OCI-LY7 (cell line): Measurements from ENCODE around the gene ATF6B. TPM values are rescaled to one million over a fixed set of nuclear protein-coding genes. Genes with fewer than 3 reads are reported as not detected.

Experiments
- BruUV-seq: library from RNA; stranded (reverse); fragments of 400-500 nt; replicated peaks from 2 replicates; lab custom pipeline; 2021; lab: Mats Ljungman, UMichigan
- CTCF ChIA-PET: fragments of 300-600 bp; sonication (Branson Sonifier 250); formaldehyde crosslinking; loops from one replicate; lab custom pipeline; 2022; ENCODE audit warnings: antibody characterized with exemption; ENCODE audit not compliant: unreplicated experiment; lab: Charles Lee
- POLR2A ChIA-PET: fragments of 300-600 bp; sonication (Branson Sonifier 250); formaldehyde crosslinking; loops from one replicate; lab custom pipeline; 2022; ENCODE audit warnings: antibody characterized with exemption; lab: Charles Lee
- DNase-seq: peaks from one replicate; pipeline ENCODE4 v3.0.0-alpha.2; 2015; ENCODE audit warnings: low spot score
- H2AFZ ChIP-seq: fragments of 200-600 bp; sonication (generic), shearing (Covaris generic); 2 replicates; pipeline ENCODE4 v1.6.1; 2014; ENCODE audit warnings: mild to moderate bottlenecking, antibody characterized with exemption, low read length, moderate library complexity
- H3K27ac ChIP-seq: fragments of 200-600 bp; sonication (generic); 2 replicates; pipeline ENCODE4 v1.5.1; 2014; ENCODE audit warnings: mixed run types, low read depth, mild to moderate bottlenecking, moderate library complexity, low read length, inconsistent platforms; ENCODE audit not compliant: poor library complexity, severe bottlenecking
- H3K36me3 ChIP-seq: fragments of 200-600 bp; sonication (generic); 2 replicates; pipeline ENCODE4 v1.6.1; 2014; ENCODE audit warnings: mild to moderate bottlenecking, antibody characterized with exemption, low read length, moderate library complexity, mixed read lengths; ENCODE audit not compliant: insufficient read depth
- H3K4me1 ChIP-seq: fragments of 200-600 bp; sonication (generic); 2 replicates; pipeline ENCODE4 v1.5.1; 2014; ENCODE audit warnings: mild to moderate bottlenecking, low read length; ENCODE audit not compliant: insufficient read depth, poor library complexity, severe bottlenecking
- H3K4me2 ChIP-seq: fragments of 200-600 bp; sonication (generic); 2 replicates; pipeline ENCODE4 v1.6.1; 2014; ENCODE audit warnings: mild to moderate bottlenecking, low read length
- H3K4me3 ChIP-seq: fragments of 200-600 bp; sonication (generic); 2 replicates; pipeline ENCODE4 v1.5.1; 2014; ENCODE audit warnings: mild to moderate bottlenecking, low read depth, low read length; ENCODE audit not compliant: poor library complexity, severe bottlenecking
- H3K79me2 ChIP-seq: fragments of 200-600 bp; sonication (generic); 2 replicates; pipeline ENCODE4 v1.6.1; 2016; ENCODE audit warnings: low read depth, mild to moderate bottlenecking, low read length, moderate library complexity, mixed read lengths; ENCODE audit not compliant: insufficient read depth
- H3K9me2 ChIP-seq: fragments of 200-600 bp; sonication (generic); 2 replicates; pipeline ENCODE4 v1.6.1; 2016; ENCODE audit warnings: mild to moderate bottlenecking, low read length, mixed read lengths; ENCODE audit not compliant: insufficient read depth
- H3K9me3 ChIP-seq: fragments of 200-600 bp; sonication (generic); 2 replicates; pipeline ENCODE4 v1.6.1; 2014; ENCODE audit warnings: mild to moderate bottlenecking, mixed run types, low read length, mixed read lengths
- H4K20me1 ChIP-seq: fragments of 200-600 bp; sonication (generic); 2 replicates; pipeline ENCODE4 v1.6.1; 2014; ENCODE audit warnings: mild to moderate bottlenecking, antibody characterized with exemption, low read length, moderate library complexity, mixed read lengths; ENCODE audit not compliant: insufficient read depth
- CTCF ChIP-seq: fragments of 200-600 bp; sonication (generic); conservative IDR thresholded peaks from 2 replicates; pipeline ENCODE4 v1.5.1; 2014; ENCODE audit warnings: mild to moderate bottlenecking, antibody characterized with exemption, low read length, moderate library complexity, mixed read lengths
- EZH2phosphoT487 ChIP-seq: fragments of 200-600 bp; sonication (generic); IDR thresholded peaks from 2 replicates; pipeline ENCODE4 v1.6.1; 2018; ENCODE audit warnings: low read depth, borderline replicate concordance, mild to moderate bottlenecking, mixed run types, antibody characterized with exemption, low read length, moderate library complexity, mixed read lengths
- intact Hi-C: fragments of 100-400 bp; cut with micrococcal nuclease; formaldehyde crosslinking; loops from one replicate; pipeline ENCODE4 v1.10.0; 2022; ENCODE audit not compliant: unreplicated experiment
- total RNA-seq, 2 experiments: library from RNA; depleted of rRNA in 1 of 2; stranded (reverse); fragments of >200 nt in 1 of 2; shearing (Covaris generic) in 1 of 2; gene quantifications; 2 replicates each; pipeline ENCODE4 v1.2.3, GENCODE V29; 2014 to 2022

The ATF6B gene
- total RNA-seq, 2 experiments from 2014 or later, result 57.7 to 122 TPM

GRCh38 chr6:32092760-32093497, 35.1 kb downstream of the ATF6B start:
- no peaks in the 10 kb centered on the region for H3K9me3 ChIP-seq
- intact Hi-C loops, result no loop called here
- POLR2A ChIA-PET, result interaction anchor here (0.6 to 0.7 kb wide), 3 partner anchors 120 to 332 kb away, joined by 3 to 4 read pairs (median 3); no protein-coding TSS in a partner anchor
- no peaks in the 10 kb centered on the region for H4K20me1 ChIP-seq
- no peaks in the 10 kb centered on the region for H3K36me3 ChIP-seq
- TF ChIP-seq CTCF (no peak), EZH2phosphoT487 (no peak)
- no peaks in the 10 kb centered on the region for H3K79me2 ChIP-seq
- H2AFZ ChIP-seq, result no peak overlapping the region
- BruUV-seq, result no TSS peak
- no peak overlapping the region for H3K27ac ChIP-seq
- no peaks in the 10 kb centered on the region for H3K9me2 ChIP-seq
- H3K4me1 ChIP-seq, result no peaks in the 10 kb centered on the region
- no peak overlapping the region for H3K4me2 ChIP-seq
- no peak overlapping the region for H3K4me3 ChIP-seq
- DNase-seq, result no peak
- CTCF ChIA-PET, result no interaction called here

GRCh38 chr6:32089082-32089828, 38.8 kb downstream of the ATF6B start:
- TF ChIP-seq EZH2phosphoT487, result no peak
- no peak for TF ChIP-seq CTCF
- POLR2A ChIA-PET, result no interaction called here
- CTCF ChIA-PET, result no interaction called here

More at GRCh38 chr6:32089082-32089828, 38.8 kb downstream of the ATF6B start:
- no peak for DNase-seq
- H3K4me2 ChIP-seq, result no peak overlapping the region
- no TSS peak for BruUV-seq
- H3K4me1 ChIP-seq, result no peaks in the 10 kb centered on the region
- no peaks in the 10 kb centered on the region for H4K20me1 ChIP-seq
- no peak overlapping the region for H3K4me3 ChIP-seq
- H3K9me3 ChIP-seq, result no peaks in the 10 kb centered on the region
- H3K79me2 ChIP-seq, result no peaks in the 10 kb centered on the region
- no peaks in the 10 kb centered on the region for H3K36me3 ChIP-seq
- intact Hi-C loops, result no loop called here
- H2AFZ ChIP-seq, result no peak overlapping the region
- H3K27ac ChIP-seq, result no peak overlapping the region
- no peaks in the 10 kb centered on the region for H3K9me2 ChIP-seq
